Heart right ventricle (tissue), 16 donors: Measurements from ENCODE around the gene DYNC1I2. TPM values are rescaled to one million over a fixed set of nuclear protein-coding genes. Genes with fewer than 3 reads are reported as not detected.

Source experiments
- ATAC-seq, 8 donors: fragments of 200-7000 bp; cut with Tn5 transposase; one replicate each; pipeline ENCODE4 v1.9.1; 2020; ENCODE audit warnings: mild to moderate bottlenecking in 8 of 8, moderate library complexity in 8 of 8, moderate number of reproducible peaks in 1 of 8
- DNase-seq, 2 donors: peaks; one replicate each; pipeline ENCODE4 v3.0.0-alpha.2; 2020
- H3K27ac ChIP-seq, 10 donors: fragments of 200-600 bp; sonication (generic) in 2 of 10; one replicate each; pipeline versions ENCODE4 v1.5.0 to v1.8.0; 2020 to 2022; ENCODE audit warnings: mild to moderate bottlenecking in 3 of 10
- H3K27me3 ChIP-seq, 7 donors: fragments of 200-600 bp; one replicate each; pipeline ENCODE4 v1.8.0; 2021 to 2022; ENCODE audit warnings: mild to moderate bottlenecking in 2 of 7
- H3K36me3 ChIP-seq, 9 donors: fragments of 200-600 bp; sonication (generic) in 1 of 9; one replicate each; pipeline versions ENCODE4 v1.5.0 to v1.8.0; 2020 to 2022; ENCODE audit warnings: mild to moderate bottlenecking in 2 of 9
- H3K4me1 ChIP-seq, 9 donors: fragments of 200-600 bp; sonication (generic) in 1 of 9; one replicate each; pipeline versions ENCODE4 v1.5.0 to v1.8.0; 2020 to 2022; ENCODE audit warnings: mild to moderate bottlenecking in 4 of 9
- H3K4me3 ChIP-seq, 10 donors: fragments of 200-600 bp; sonication (generic) in 2 of 10; one replicate each; pipeline versions ENCODE4 v1.5.0 to v1.8.0; 2020 to 2022; ENCODE audit warnings: mild to moderate bottlenecking in 7 of 10, moderate library complexity in 2 of 10
- H3K9me3 ChIP-seq, 11 donors: fragments of 200-600 bp in 10 of 11; sonication (generic) in 2 of 11; one replicate each; pipeline versions ENCODE4 v1.5.0 to v1.8.0; 2013 to 2022; ENCODE audit warnings: mild to moderate bottlenecking in 2 of 11, control low read depth in 1 of 11, moderate library complexity in 1 of 11
- CTCF ChIP-seq, 9 donors: fragments of 200-600 bp; sonication (generic) in 2 of 9; IDR thresholded peaks; one replicate each; pipeline versions ENCODE4 v1.5.0 to v1.8.0; 2021 to 2022; ENCODE audit warnings: antibody characterized with exemption in 9 of 9, mild to moderate bottlenecking in 5 of 9, moderate library complexity in 1 of 9
- WGBS, 2 donors: extraction: QIAGEN DNeasy Blood & Tissue Kit; methylation state at CpG; one replicate each; pipeline ENCODE4 v1.1.7; 2013; ENCODE audit warnings: inconsistent platforms in 1 of 2; 5-methylcytosine and 5-hydroxymethylcytosine counted together
- intact Hi-C, 10 donors: fragments of 100-400 bp; cut with DNase I; formaldehyde crosslinking; loops; one replicate each; pipeline versions ENCODE4 v1.11.1 to v1.14.2; 2022
- polyA plus RNA-seq, 2 donors: library from polyadenylated mRNA; stranded (reverse); fragments of 200-250 nt; gene quantifications; one replicate each; pipeline ENCODE4 v1.2.3, GENCODE V29; 2013
- total RNA-seq, 10 donors: library from RNA; stranded (reverse); fragmentation: NEBNext Ultra II Directional in 3 of 10; extraction: Animal tissue kit (Norgen Biotek cat#: 25700) in 3 of 10; gene quantifications; one replicate each; pipeline versions ENCODE4 v1.2.1 to v1.2.4, GENCODE V29; 2021 to 2023
- donor health status: Arrhythmogenic right ventricular cardiomyopathy.
- donor health status: ischemic (EF 13 %, LVEDD 7.1; RV severe dilation, severe dysfunction).
- donor health status: healthy with polysubstance abuse.
- donor health status: DM: no; HTN: yes; CAD: no.
- donor health status: DM: no; HTN: no; CAD: no.
- donor health status: ischemic (EF 25% LVEDD 6.9; RV normal size, moderate dysfunction).
- donor health status: ischemic (EF 25% LVEDD 5.7; RV mildly dilated, moderate dysfunction).
- donor health status: healthy.
- donor health status: DM: yes; HTN: yes; CAD: no.
- donor health status: Ischemic cardiomyopathy.
- donor health status: ischemic (EF 35%, LVEDD 5.7; RV mildly dilated, moderate dysfunction).
- donor health status: nonischemic (EF 11% LVEDD 7.7; RV severe dilation, severe dysfunction).
- donor health status: DM: yes; HTN: yes; CAD: no.
- donor health status: PGD.
- donor health status: ischemic (EF 29% LVEDD 5.4; RV normal size, mild dysfunction).
- donor health status: nonischemic (EF 23%, LVEDD 6.1; RV moderate dilation, normal function).

DYNC1I2 gene
- total and polyA plus RNA-seq, 12 donors = 63.3 to 81.4 (median 74.8) TPM

- intact Hi-C loops = no loop called here
- no peak overlapping the region for H3K27ac ChIP-seq
- H3K27me3 ChIP-seq = no peaks in the 10 kb centered on the region
- TF ChIP-seq CTCF (IDR thresholded peaks at IDR 0.05) = no peak
- H3K4me1 ChIP-seq = peaks cover 0 to 12% (median 5%) of the 10 kb centered on the region in 9 donors
- ATAC-seq = no peak
- no peak for DNase-seq
- H3K36me3 ChIP-seq = peaks cover 0 to 81% (median 26%) of the 10 kb centered on the region in 9 donors
- H3K9me3 ChIP-seq = no peaks in the 10 kb centered on the region
- H3K4me3 ChIP-seq = no peak overlapping the region
- 31 to 42% methylated on average over 4 of the region's 4 CpGs for WGBS, 2 donors
These were observed 107.6 kb downstream of the DYNC1I2 start for GRCh38 chr2:171794918-171795317.

Other genes starting within 250 kb of the DYNC1I2 start
- 10 to 100 TPM; 26.1 to 67.5 (median 44.5) TPM for gene CYBRD1, start 165.0 kb upstream of the DYNC1I2 start, total RNA-seq
- gene CYBRD1, start 165.0 kb upstream of the DYNC1I2 start, polyA plus RNA-seq = 10 to 100 TPM; 26.3 to 56.3 TPM
- 100 to 1,000 TPM in 9 of 10 donors, 10 to 100 TPM in 1; 86.4 to 169 (median 123) TPM for gene SLC25A12, start 206.8 kb downstream of the DYNC1I2 start, total RNA-seq
- gene SLC25A12, start 206.8 kb downstream of the DYNC1I2 start, polyA plus RNA-seq = 10 to 100 TPM; 37.5 to 37.6 TPM
- 10 to 100 TPM; 25.0 to 45.5 (median 36.6) TPM for gene HAT1, start 235.0 kb downstream of the DYNC1I2 start, total RNA-seq
- 10 to 100 TPM in 1 of 2 donors, 1 to 10 TPM in 1; 6.2 to 40.1 TPM for gene HAT1, start 235.0 kb downstream of the DYNC1I2 start, polyA plus RNA-seq